Measurements from ENCODE around the gene PILRB. TPM values are rescaled to one million over a fixed set of nuclear protein-coding genes. Genes with fewer than 3 reads are reported as not detected.
A peak's percentile ranks its signal among the peaks of the same experiment; 100 is the strongest.
"Not testable (repeated sequence)": the region's sequence is repeated elsewhere in the genome, so short reads cannot be mapped to it uniquely, and the experiment has no call there.

PILRB gene
- total and polyA plus RNA-seq, 9 of the 15 experiments (the other 6 are each of a cell fraction or from before 2014, with no cell fraction given), result 6.2 to 94.6 (median 37.0) TPM

DNA sequence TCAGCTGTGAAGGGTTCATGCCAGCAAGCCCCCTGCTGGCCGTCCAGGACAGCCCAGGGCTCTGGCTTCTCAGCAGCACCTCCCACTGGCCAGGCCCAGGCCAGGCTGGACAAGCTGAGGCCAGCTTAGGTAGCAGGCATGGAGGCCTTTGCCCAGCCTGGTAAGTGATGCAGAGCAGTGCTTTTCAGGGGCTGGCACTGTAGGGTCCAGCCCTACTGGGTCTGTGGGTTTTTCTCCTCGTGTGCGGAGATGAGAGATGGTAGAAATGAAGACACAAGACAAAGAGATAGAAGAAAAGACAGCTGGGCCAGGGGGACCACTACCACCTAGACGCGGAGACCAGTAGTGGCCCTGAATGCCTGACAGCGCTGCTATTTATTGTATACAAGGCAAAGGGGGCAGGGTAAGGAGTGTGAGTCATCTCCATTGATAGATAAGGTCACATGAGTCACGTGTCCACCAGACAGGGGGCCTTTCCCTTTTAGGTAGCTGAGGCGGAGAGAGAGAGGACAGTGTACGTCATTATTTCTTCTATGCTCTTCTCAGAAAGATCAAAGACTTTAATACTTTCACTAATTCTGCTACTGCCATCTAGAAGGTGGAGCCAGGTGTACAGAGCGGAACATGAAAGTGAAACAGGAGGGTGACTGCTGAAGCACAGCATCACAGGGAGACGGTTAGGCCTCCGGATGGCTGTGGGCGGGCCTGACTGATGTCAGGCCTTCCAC is 13.2 kb upstream of the PILRB start (continued):
- TF ChIP-seq VEZF1 (CRISPR knock-in tag; IDR thresholded peaks at IDR 0.05) (peak; percentile 70), USF2 (CRISPR knock-in tag; IDR thresholded peaks at IDR 0.05) (peak; percentile 94), ZNF23 (CRISPR knock-in tag; IDR thresholded peaks at IDR 0.05) (0 out of 2 replicates have a peak, but pooled peaks have one; percentile 58), L3MBTL2 (IDR thresholded peaks at IDR 0.05) (0 out of 2 replicates have a peak, but pooled peaks have one; percentile 30), FOXK1 (CRISPR knock-in tag; IDR thresholded peaks at IDR 0.05; ENCODE audit: borderline replicate concordance) (0 out of 2 replicates have a peak, but pooled peaks have one; percentile 18), TRIM24 (IDR thresholded peaks at IDR 0.05) (peak; percentile 47 to 76; a peak in 3 of 4 replicates), MAZ (CRISPR knock-in tag; conservative IDR thresholded peaks at IDR 0.05 in 1 of 2, IDR thresholded peaks at IDR 0.05 in 1 of 2) (peak in 1 of 2 experiments; percentile 63; a peak in 1 of 4 replicates), JUNB (CRISPR knock-in tag; conservative IDR thresholded peaks at IDR 0.05) (peak; percentile 97), ZNF785 (CRISPR knock-in tag; IDR thresholded peaks at IDR 0.05) (peak; percentile 83; the same call in 1 of the 2 replicates), SMARCE1 (IDR thresholded peaks at IDR 0.05) (peak; percentile 96)
- TF ChIP-seq, protein P1, sequence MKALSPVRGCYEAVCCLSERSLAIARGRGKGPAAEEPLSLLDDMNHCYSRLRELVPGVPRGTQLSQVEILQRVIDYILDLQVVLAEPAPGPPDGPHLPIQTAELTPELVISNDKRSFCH (CRISPR knock-in tag; IDR thresholded peaks at IDR 0.05), result not testable (repeated sequence)
- TF ChIP-seq, protein P1 (tag; IDR thresholded peaks at IDR 0.05), result 0 out of 2 replicates have a peak, but pooled peaks have one; percentile 30
- TF ChIP-seq, protein P2, sequence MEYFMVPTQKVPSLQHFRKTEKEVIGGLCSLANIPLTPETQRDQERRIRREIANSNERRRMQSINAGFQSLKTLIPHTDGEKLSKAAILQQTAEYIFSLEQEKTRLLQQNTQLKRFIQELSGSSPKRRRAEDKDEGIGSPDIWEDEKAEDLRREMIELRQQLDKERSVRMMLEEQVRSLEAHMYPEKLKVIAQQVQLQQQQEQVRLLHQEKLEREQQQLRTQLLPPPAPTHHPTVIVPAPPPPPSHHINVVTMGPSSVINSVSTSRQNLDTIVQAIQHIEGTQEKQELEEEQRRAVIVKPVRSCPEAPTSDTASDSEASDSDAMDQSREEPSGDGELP (CRISPR knock-in tag; IDR thresholded peaks at IDR 0.05; ENCODE audit: borderline replicate concordance), result peak; percentile 90
- TF ChIP-seq, protein P3, sequence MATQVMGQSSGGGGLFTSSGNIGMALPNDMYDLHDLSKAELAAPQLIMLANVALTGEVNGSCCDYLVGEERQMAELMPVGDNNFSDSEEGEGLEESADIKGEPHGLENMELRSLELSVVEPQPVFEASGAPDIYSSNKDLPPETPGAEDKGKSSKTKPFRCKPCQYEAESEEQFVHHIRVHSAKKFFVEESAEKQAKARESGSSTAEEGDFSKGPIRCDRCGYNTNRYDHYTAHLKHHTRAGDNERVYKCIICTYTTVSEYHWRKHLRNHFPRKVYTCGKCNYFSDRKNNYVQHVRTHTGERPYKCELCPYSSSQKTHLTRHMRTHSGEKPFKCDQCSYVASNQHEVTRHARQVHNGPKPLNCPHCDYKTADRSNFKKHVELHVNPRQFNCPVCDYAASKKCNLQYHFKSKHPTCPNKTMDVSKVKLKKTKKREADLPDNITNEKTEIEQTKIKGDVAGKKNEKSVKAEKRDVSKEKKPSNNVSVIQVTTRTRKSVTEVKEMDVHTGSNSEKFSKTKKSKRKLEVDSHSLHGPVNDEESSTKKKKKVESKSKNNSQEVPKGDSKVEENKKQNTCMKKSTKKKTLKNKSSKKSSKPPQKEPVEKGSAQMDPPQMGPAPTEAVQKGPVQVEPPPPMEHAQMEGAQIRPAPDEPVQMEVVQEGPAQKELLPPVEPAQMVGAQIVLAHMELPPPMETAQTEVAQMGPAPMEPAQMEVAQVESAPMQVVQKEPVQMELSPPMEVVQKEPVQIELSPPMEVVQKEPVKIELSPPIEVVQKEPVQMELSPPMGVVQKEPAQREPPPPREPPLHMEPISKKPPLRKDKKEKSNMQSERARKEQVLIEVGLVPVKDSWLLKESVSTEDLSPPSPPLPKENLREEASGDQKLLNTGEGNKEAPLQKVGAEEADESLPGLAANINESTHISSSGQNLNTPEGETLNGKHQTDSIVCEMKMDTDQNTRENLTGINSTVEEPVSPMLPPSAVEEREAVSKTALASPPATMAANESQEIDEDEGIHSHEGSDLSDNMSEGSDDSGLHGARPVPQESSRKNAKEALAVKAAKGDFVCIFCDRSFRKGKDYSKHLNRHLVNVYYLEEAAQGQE (IDR thresholded peaks at IDR 0.05; ENCODE audit: borderline replicate concordance), result peak; percentile 72
- TF ChIP-seq, protein P3 (CRISPR knock-in tag; IDR thresholded peaks at IDR 0.05; ENCODE audit: low read depth), result not testable (repeated sequence)
